Endothelial cell of umbilical vein (primary cell): ENCODE data around the gene ATXN1. TPM values are rescaled to one million over a fixed set of nuclear protein-coding genes. Genes with fewer than 3 reads are reported as not detected.

Experiments
- BruUV-seq: library from RNA; stranded (reverse); fragments of 400-500 nt; replicated peaks from 2 replicates; lab custom pipeline; 2021; lab: Mats Ljungman, UMichigan
- CTCF ChIA-PET: fragments of 300-600, 350-600 bp; sonication (Branson Sonifier 250); formaldehyde crosslinking; loops from one replicate; lab custom pipeline; 2021; ENCODE audit warnings: antibody characterized with exemption, inconsistent platforms; lab: Charles Lee
- POLR2A ChIA-PET: fragments of 300-600, 350-600 bp; sonication (Branson Sonifier 250); formaldehyde crosslinking; loops from one replicate; lab custom pipeline; 2021; ENCODE audit warnings: antibody characterized with exemption, inconsistent platforms; lab: Charles Lee
- DNase-seq: peaks from one replicate; pipeline ENCODE4 v3.0.0-alpha.2; 2011; ENCODE audit warnings: low read depth, low spot score
- FAIRE-seq: peaks from 2 replicates; lab custom pipeline; 2011; peaks lifted over from hg19 to GRCh38; lab: Jason Lieb, UNC
- H2AFZ ChIP-seq: 2 replicates; pipeline ENCODE4 v1.6.0; 2012; ENCODE audit warnings: low read depth, low read length, control low read depth, inconsistent platforms
- H3K27ac ChIP-seq: 2 replicates; pipeline ENCODE4 v1.5.1; 2011; ENCODE audit warnings: low read depth, mild to moderate bottlenecking, control low read depth, low read length, moderate library complexity; ENCODE audit not compliant: insufficient read depth
- H3K27me3 ChIP-seq, 2 experiments: 2 replicates each; pipeline versions ENCODE4 v1.6.0 to v1.6.1; 2011; ENCODE audit warnings: low read length in 2 of 2, mixed read lengths in 1 of 2; ENCODE audit not compliant: control insufficient read depth in 2 of 2, insufficient read depth in 2 of 2
- H3K36me3 ChIP-seq, 2 experiments: 2 replicates in 1 of 2; 3 replicates in 1 of 2; pipeline ENCODE4 v1.5.1; 2011; ENCODE audit warnings: low read length in 2 of 2, mild to moderate bottlenecking in 1 of 2, moderate library complexity in 1 of 2; ENCODE audit not compliant: control insufficient read depth in 2 of 2, insufficient read depth in 2 of 2; ENCODE audit errors: extremely low read depth in 1 of 2
- H3K4me1 ChIP-seq: 3 replicates; pipeline ENCODE4 v1.5.1; 2011; ENCODE audit warnings: mild to moderate bottlenecking, low read length; ENCODE audit not compliant: control insufficient read depth, insufficient read depth; ENCODE audit errors: extremely low read depth
- H3K4me2 ChIP-seq: 2 replicates; pipeline ENCODE4 v1.6.1; 2011; ENCODE audit warnings: low read length, control low read depth, mixed read lengths; ENCODE audit not compliant: insufficient read depth
- H3K4me3 ChIP-seq, 3 experiments: fragments of 200-600 bp in 1 of 3; sonication (generic), shearing (Covaris generic) in 1 of 3; replicated peaks in 1 of 3; 2 replicates each; pipeline ENCODE4 v1.5.1; 2011 to 2016; ENCODE audit warnings: control low read depth in 3 of 3, low read length in 3 of 3, mild to moderate bottlenecking in 2 of 3, inconsistent platforms in 1 of 3, low read depth in 1 of 3, moderate library complexity in 1 of 3; ENCODE audit not compliant: insufficient read depth in 1 of 3
- H3K79me2 ChIP-seq: 2 replicates; pipeline ENCODE4 v1.6.0; 2012; ENCODE audit warnings: low read length, inconsistent platforms; ENCODE audit not compliant: control insufficient read depth, insufficient read depth
- H3K9ac ChIP-seq: replicated peaks from 2 replicates; pipeline ENCODE3; 2011; ENCODE audit warnings: low read length, control low read depth; ENCODE audit not compliant: insufficient read depth; ENCODE audit errors: extremely low read depth
- H3K9me1 ChIP-seq: replicated peaks from 3 replicates; pipeline ENCODE4 v1.6.0; 2011; ENCODE audit warnings: mild to moderate bottlenecking, low read length; ENCODE audit not compliant: control insufficient read depth, insufficient read depth; ENCODE audit errors: extremely low read depth
- H3K9me3 ChIP-seq: replicated peaks from 2 replicates; pipeline ENCODE4 v1.5.1; 2012; ENCODE audit warnings: low read length, inconsistent platforms; ENCODE audit not compliant: control insufficient read depth, insufficient read depth
- H4K20me1 ChIP-seq: replicated peaks from 2 replicates; pipeline ENCODE3; 2011; ENCODE audit warnings: mild to moderate bottlenecking, low read length; ENCODE audit not compliant: control insufficient read depth, insufficient read depth; ENCODE audit errors: extremely low read depth
- EZH2 ChIP-seq: IDR thresholded peaks from 2 replicates; pipeline ENCODE4 v1.6.1; 2012; ENCODE audit warnings: borderline replicate concordance, low read depth, mild to moderate bottlenecking, moderate library complexity, low read length, inconsistent platforms; ENCODE audit not compliant: severe bottlenecking
- FOS ChIP-seq: IDR thresholded peaks from 2 replicates; pipeline ENCODE4 v1.6.1; 2011; ENCODE audit warnings: mild to moderate bottlenecking, low read length, moderate library complexity, borderline replicate concordance; ENCODE audit not compliant: insufficient read depth
- GATA2 ChIP-seq: IDR thresholded peaks from 2 replicates; pipeline ENCODE4 v1.7.0; 2011; ENCODE audit warnings: low read depth, mild to moderate bottlenecking, moderate library complexity, mixed read lengths, low read length; ENCODE audit not compliant: insufficient read length, insufficient read depth
- JUN ChIP-seq: IDR thresholded peaks from 2 replicates; pipeline ENCODE4 v1.6.1; 2011; ENCODE audit warnings: borderline replicate concordance, low read depth; ENCODE audit not compliant: insufficient read length, insufficient read depth
- MYC ChIP-seq: IDR thresholded peaks from one replicate; pipeline ENCODE4 v1.6.1; 2011; ENCODE audit warnings: mild to moderate bottlenecking, low read depth, low read length
- POLR2A ChIP-seq: IDR thresholded peaks from 2 replicates; pipeline ENCODE4 v1.6.1; 2012; ENCODE audit warnings: low read depth, mild to moderate bottlenecking, control low read depth, low read length
- POLR2AphosphoS5 ChIP-seq: IDR thresholded peaks from 2 replicates; pipeline ENCODE4 v1.6.1; 2012; ENCODE audit warnings: low read depth, mild to moderate bottlenecking, control low read depth, low read length, moderate library complexity; ENCODE audit not compliant: insufficient read depth
- dilution Hi-C: fragments of 300-500 bp; cut with MboI; formaldehyde crosslinking; loops from one replicate; pipeline ENCODE4 v1.15.0; 2019; ENCODE audit warnings: low sequenced_read_pairs; ENCODE audit not compliant: extremely low pct_ligation_motif_present
- intact Hi-C: fragments of 100-400 bp; cut with micrococcal nuclease; formaldehyde crosslinking; loops from one replicate; pipeline ENCODE4 v1.10.0; 2022
- polyA plus RNA-seq, 4 experiments: library from polyadenylated mRNA; depleted of rRNA in 3 of 4; stranded (reverse) in 3 of 4; unstranded in 1 of 4; fragments of >200 nt; gene quantifications; 2 replicates each; pipeline versions ENCODE4 v1.2.1 to v1.2.3, GENCODE V29; 2011 to 2012; ENCODE audit warnings: missing spikeins in 1 of 4
- total RNA-seq: library from RNA; stranded (reverse); gene quantifications from 2 replicates; pipeline ENCODE4 v1.2.3, GENCODE V29; 2021
- TF ChIP-seq, protein P1 (sequence below), 2 donors: IDR thresholded peaks; 1 replicate in 1 of 2; 2 replicates in 1 of 2; pipeline ENCODE4 v1.5.1; 2011; ENCODE audit warnings: low read length in 2 of 2, mild to moderate bottlenecking in 2 of 2, moderate library complexity in 2 of 2, control low read depth in 1 of 2, inconsistent platforms in 1 of 2, low read depth in 1 of 2; ENCODE audit not compliant: insufficient read depth in 1 of 2; ENCODE audit errors: extremely low read depth in 1 of 2
- TF ChIP-seq, protein P2 (sequence below): IDR thresholded peaks from 2 replicates; pipeline ENCODE4 v1.6.1; 2011; ENCODE audit not compliant: insufficient read depth, insufficient read length

The ATXN1 gene
- total and polyA plus RNA-seq, 2 donors (not counting 3 experiments of a cell fraction or from before 2014, with no cell fraction given), result 16.4 to 33.0 TPM

GRCh38 chr6:16415677-16416076 lies 345.6 kb downstream of the ATXN1 start:
- Histone ChIP-seq H3K27me3 (no peaks in the 10 kb centered on the region), H3K9me3 (no peaks in the 10 kb centered on the region), H3K4me1 (no peaks in the 10 kb centered on the region), H3K9ac (no peak overlapping the region), H4K20me1 (no peaks in the 10 kb centered on the region), H2AFZ (no peak overlapping the region), H3K4me3 (no peak overlapping the region), H3K27ac (no peak overlapping the region), H3K79me2 (no peaks in the 10 kb centered on the region), H3K36me3 (no peaks in the 10 kb centered on the region), H3K4me2 (no peak overlapping the region), H3K9me1 (no peaks in the 10 kb centered on the region)
- intact Hi-C loops, result no loop called here
- BruUV-seq, result no TSS peak
- DNase-seq (no peak), FAIRE-seq (no peak)
- CTCF ChIA-PET, result interaction anchor here (1.7 to 2.9 kb wide), 2 partner anchors 9 to 84 kb away, joined by 3 to 16 read pairs; no protein-coding TSS in a partner anchor
- dilution Hi-C loops, result no loop called here
- TF ChIP-seq JUN (no peak), EZH2 (no peak), MYC (no peak), POLR2A (no peak), FOS (no peak), POLR2AphosphoS5 (no peak), GATA2 (no peak)
- TF ChIP-seq, protein P1, sequence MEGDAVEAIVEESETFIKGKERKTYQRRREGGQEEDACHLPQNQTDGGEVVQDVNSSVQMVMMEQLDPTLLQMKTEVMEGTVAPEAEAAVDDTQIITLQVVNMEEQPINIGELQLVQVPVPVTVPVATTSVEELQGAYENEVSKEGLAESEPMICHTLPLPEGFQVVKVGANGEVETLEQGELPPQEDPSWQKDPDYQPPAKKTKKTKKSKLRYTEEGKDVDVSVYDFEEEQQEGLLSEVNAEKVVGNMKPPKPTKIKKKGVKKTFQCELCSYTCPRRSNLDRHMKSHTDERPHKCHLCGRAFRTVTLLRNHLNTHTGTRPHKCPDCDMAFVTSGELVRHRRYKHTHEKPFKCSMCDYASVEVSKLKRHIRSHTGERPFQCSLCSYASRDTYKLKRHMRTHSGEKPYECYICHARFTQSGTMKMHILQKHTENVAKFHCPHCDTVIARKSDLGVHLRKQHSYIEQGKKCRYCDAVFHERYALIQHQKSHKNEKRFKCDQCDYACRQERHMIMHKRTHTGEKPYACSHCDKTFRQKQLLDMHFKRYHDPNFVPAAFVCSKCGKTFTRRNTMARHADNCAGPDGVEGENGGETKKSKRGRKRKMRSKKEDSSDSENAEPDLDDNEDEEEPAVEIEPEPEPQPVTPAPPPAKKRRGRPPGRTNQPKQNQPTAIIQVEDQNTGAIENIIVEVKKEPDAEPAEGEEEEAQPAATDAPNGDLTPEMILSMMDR (IDR thresholded peaks at IDR 0.05; ENCODE audit: extremely low read depth in 1 of 2, insufficient read depth in 1 of 2, low read depth in 1 of 2, low read length in 2 of 2), result no peak
- TF ChIP-seq, protein P2, sequence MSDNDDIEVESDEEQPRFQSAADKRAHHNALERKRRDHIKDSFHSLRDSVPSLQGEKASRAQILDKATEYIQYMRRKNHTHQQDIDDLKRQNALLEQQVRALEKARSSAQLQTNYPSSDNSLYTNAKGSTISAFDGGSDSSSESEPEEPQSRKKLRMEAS, result no peak
- POLR2A ChIA-PET, result no interaction called here
